LNCAP (cell line): ENCODE measurements around the gene ASIC2.

Source experiments
- TF ChIP-seq, protein P1 (sequence below): fragments of 450-650 bp; IDR thresholded peaks from 2 replicates; pipeline ENCODE4 v1.5.1; 2017; ENCODE audit warnings: mild to moderate bottlenecking

Gene ASIC2

DNA sequence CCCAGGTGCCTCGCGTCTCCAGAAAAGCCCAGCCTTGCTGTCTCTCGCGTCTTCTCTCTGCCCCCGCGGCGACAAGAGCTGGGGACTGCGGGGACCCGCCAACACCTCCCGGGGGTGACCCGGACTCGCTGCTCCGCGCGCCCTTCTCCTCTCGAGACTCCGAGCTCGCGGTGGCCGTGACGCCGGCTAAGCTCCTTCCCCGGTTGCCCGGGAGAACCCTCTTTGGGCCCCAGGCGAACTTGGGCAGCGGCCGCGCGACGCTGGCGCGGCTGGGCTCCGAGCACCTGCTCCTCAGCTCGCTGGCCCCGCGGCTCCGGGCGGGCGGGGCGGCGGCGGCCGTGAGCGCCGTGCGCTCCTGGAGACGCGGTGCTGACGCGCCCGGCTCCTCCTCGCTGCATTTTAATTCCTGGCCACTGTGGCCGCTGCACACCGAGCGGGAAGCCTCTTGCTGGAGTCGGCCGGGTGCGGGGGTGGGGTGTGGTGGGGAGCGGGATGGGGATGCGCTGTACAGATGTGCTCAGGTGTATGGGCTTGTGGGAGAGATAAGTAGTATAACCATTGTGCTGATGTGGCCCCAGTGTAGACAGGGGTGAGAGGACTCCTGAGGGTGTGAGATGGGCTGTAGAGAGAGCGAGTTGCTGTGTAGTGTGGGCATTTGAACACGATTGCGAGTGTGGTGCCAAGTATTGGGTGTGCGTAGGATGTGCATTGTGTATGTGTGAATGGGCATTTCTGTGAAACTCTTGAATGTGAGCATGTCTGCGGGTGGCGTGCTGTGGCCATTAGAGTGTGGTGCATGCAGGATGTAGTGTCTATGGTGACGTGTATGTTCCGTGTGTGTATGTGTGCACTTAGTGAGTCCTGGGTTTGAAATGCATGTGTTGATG lies at the start of gene ASIC2:
Gene ASIC2 (minus strand): TSS at position 315 of the 887 bp plus-strand sequence.
- TF ChIP-seq, protein P1, sequence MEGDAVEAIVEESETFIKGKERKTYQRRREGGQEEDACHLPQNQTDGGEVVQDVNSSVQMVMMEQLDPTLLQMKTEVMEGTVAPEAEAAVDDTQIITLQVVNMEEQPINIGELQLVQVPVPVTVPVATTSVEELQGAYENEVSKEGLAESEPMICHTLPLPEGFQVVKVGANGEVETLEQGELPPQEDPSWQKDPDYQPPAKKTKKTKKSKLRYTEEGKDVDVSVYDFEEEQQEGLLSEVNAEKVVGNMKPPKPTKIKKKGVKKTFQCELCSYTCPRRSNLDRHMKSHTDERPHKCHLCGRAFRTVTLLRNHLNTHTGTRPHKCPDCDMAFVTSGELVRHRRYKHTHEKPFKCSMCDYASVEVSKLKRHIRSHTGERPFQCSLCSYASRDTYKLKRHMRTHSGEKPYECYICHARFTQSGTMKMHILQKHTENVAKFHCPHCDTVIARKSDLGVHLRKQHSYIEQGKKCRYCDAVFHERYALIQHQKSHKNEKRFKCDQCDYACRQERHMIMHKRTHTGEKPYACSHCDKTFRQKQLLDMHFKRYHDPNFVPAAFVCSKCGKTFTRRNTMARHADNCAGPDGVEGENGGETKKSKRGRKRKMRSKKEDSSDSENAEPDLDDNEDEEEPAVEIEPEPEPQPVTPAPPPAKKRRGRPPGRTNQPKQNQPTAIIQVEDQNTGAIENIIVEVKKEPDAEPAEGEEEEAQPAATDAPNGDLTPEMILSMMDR, result no peak

DNA sequence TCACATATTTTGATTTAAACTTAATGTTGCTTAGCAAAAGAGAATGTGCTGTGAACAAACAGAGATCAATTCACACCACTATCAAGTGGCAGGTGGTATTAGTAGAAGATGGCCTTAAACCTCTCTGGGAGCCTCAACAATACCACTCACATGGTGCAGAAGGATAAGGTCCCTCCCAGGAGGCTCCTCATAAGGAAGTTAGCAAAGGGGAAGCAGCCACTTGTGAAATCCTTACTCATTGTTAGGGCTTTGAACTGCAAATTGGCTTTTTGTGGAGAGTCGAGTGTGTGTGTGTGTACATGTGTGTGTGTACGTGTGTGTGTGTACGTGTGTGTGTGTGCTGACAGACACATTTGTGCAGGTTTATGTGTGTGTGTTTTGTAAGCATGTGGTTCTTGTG lies 48.9 kb upstream of the ASIC2 start:
- TF ChIP-seq, protein P1, result no peak

DNA sequence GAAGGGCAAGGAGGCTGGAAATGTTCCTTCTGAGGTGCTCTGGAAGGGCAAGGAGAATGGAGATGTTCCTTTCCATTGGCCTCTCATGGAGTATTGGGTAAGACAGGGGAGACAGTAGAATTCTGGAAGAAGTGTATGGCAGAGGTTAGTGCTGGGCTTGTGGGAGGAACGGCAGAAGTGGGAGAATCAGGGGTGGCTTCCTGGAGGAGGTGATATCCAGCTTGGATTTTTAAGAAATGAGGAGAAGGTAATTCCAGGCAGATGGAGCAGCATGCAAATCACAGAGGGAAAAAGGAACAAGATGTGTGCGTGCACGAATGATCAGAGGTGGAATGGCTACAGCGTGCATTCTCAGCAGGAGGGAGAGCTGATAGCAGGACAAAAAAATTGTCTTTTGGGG lies 45.1 kb upstream of the ASIC2 start:
- TF ChIP-seq, protein P1, result no peak

DNA sequence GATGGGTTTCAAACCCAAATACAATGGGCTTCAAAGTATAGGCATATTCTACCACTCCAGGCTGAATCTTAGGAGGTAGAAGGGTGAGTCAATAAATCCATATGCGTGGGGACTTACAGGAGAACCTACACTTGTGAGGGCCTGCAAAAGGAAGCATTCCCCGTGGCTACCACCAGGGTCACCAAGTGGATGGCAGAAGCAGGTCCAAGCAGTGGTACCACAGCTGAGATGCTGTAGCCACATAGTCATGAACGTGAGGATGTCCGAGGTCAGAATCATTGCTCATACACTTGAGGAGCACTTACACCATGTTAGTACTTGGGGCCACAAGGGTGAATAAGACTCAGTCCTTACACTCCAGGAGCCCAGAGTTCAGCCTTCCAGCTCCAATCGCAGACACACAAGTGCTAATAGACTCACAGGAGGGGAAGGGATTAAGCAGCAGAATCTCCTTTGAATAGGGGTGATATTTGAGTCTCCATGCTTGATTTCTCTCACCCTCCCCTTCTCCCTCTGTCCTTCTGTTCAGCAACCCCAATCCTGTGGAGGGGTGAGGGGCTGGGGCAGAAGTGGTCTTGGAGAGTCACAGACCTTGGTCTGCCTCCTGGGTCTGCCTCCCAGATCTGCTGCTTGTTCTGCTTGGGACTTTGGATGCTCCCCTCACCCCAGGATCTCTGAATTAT lies 42.5 kb upstream of the ASIC2 start:
- TF ChIP-seq, protein P1, result no peak

DNA sequence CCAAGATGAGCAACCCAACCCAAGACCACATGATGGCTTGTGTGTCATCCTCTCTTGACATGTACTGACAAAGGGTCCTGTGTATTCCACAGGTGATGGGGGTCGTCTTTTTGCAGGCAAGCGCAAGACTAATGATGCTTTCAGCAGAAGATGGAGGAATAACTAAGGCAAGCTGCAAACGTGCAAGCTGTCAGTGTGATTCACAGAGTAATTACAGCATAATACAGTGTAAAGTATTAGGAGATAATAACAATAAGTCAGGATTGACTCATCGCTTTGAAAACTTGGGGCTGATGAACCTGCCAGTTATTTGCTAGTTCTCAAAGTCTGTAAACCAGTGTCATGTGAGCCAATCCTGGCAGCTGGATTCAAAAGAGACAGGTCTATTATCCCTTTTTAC lies 41.6 kb upstream of the ASIC2 start:
- TF ChIP-seq, protein P1, result no peak

DNA sequence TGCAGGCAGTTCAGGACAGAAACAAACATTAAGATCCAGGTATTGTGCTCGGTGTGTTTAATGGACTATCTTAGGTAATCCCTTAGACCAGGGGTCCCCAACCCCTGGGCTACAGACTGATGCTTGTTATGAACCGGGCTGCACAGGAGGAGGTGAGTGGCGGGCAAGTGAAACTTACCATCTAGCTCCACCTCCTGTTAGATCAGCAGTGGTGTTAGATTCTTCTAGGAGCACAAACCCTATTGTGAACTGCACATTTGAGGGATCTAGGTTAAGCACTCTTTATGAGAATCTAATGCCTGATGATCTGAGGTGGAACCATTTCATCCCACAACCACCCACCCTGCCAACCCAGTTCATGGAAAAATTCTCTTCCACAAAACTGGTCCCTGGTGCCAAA lies 37.8 kb upstream of the ASIC2 start:
- TF ChIP-seq, protein P1, result no peak

DNA sequence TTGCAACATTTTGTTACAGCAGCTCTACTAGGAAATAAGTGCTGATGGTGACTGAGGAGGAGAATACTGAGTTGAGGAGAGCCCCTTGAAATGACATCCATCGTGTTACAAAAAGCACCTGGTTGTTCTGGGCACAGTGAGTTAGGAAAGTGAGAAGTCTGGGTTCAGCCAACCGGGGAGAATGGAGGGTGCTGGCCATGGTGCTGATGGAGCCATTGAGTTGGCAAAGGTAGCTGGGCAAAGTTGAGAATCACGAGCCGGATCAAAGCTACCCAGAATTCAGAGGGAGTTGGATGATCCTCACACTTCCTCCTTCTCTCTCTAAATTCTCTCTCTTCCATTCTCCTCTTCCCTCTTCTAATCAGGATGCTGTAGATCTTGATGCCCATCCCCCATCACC lies 35.0 kb upstream of the ASIC2 start:
- TF ChIP-seq, protein P1, result no peak
